ENCODE results near the gene BOLA2B. TPM values are rescaled to one million over a fixed set of nuclear protein-coding genes. Genes with fewer than 3 reads are reported as not detected.
A peak's percentile ranks its signal among the peaks of the same experiment; 100 is the strongest.

Gene BOLA2B
- polyA plus RNA-seq, 1 donor from 2014 or later = 487 TPM

GRCh38 chr16:30185683-30186421 is 7.6 kb downstream of the BOLA2B start:
- Histone ChIP-seq H2AFZ (ENCODE audit: low read depth, low read length) (no peak overlapping the region), H3K9ac (ENCODE audit: low read length) (no peak overlapping the region), H4K20me1 (ENCODE audit: insufficient read depth) (no peaks in the 10 kb centered on the region), H3K27me3 (ENCODE audit: insufficient read depth, low read depth, low read length) (no peaks in the 10 kb centered on the region), H3F3A (ENCODE audit: insufficient read depth, low read length, poor library complexity, severe bottlenecking) (no peaks in the 10 kb centered on the region), H3K9me2 (ENCODE audit: insufficient read depth, low read length) (no peaks in the 10 kb centered on the region), H3K4me2 (ENCODE audit: low read length) (no peak overlapping the region), H3K27ac (ENCODE audit: low read length) (no peak overlapping the region), H3K36me3 (ENCODE audit: insufficient read depth, low read length) (no peaks in the 10 kb centered on the region), H3K79me2 (replicated peaks; ENCODE audit: insufficient read depth, low read length) (peaks cover 9% of the 10 kb centered on the region), H3K9me3 (ENCODE audit: low read length) (no peaks in the 10 kb centered on the region), H3K4me3 (ENCODE audit: low read length) (peak overlapping the region; percentile 92)
- no peak for TF ChIP-seq EP300 (conservative IDR thresholded peaks at IDR 0.05; ENCODE audit: poor library complexity, severe bottlenecking)
- TF ChIP-seq REST (IDR thresholded peaks at IDR 0.05; ENCODE audit: borderline replicate concordance) = no peak
- no peak for TF ChIP-seq CTCF (IDR thresholded peaks at IDR 0.05; ENCODE audit: poor library complexity, severe bottlenecking)
- no peak for TF ChIP-seq TAF1 (IDR thresholded peaks at IDR 0.05; ENCODE audit: low read depth)

GRCh38 chr16:30184891-30185682 is 8.4 kb downstream of the BOLA2B start:
- peaks cover 9% of the 10 kb centered on the region for H3K79me2 ChIP-seq (replicated peaks; ENCODE audit: insufficient read depth, low read length)
- H2AFZ ChIP-seq (ENCODE audit: low read depth, low read length) = no peak overlapping the region
- TF ChIP-seq SMC3 (conservative IDR thresholded peaks at IDR 0.05; ENCODE audit: poor library complexity) (no peak), RAD21 (conservative IDR thresholded peaks at IDR 0.05) (no peak), MXI1 (conservative IDR thresholded peaks at IDR 0.05; ENCODE audit: poor library complexity, severe bottlenecking) (no peak), EP300 (conservative IDR thresholded peaks at IDR 0.05; ENCODE audit: poor library complexity, severe bottlenecking) (no peak), REST (IDR thresholded peaks at IDR 0.05; ENCODE audit: borderline replicate concordance) (no peak), TAF1 (IDR thresholded peaks at IDR 0.05; ENCODE audit: low read depth) (no peak), CTCF (IDR thresholded peaks at IDR 0.05; ENCODE audit: poor library complexity, severe bottlenecking) (no peak)
- peak overlapping the region; percentile 63 for H3K4me2 ChIP-seq (ENCODE audit: low read length)
- no peaks in the 10 kb centered on the region for H3K9me2 ChIP-seq (ENCODE audit: insufficient read depth, low read length)
- peak overlapping the region; percentile 92 for H3K4me3 ChIP-seq (ENCODE audit: low read length)
- no peaks in the 10 kb centered on the region for H3K9me3 ChIP-seq (ENCODE audit: low read length)
- H4K20me1 ChIP-seq (ENCODE audit: insufficient read depth) = no peaks in the 10 kb centered on the region
- H3K9ac ChIP-seq (ENCODE audit: low read length) = peak overlapping the region; percentile 84
- no peaks in the 10 kb centered on the region for H3K27me3 ChIP-seq (ENCODE audit: insufficient read depth, low read depth, low read length)
- H3K27ac ChIP-seq (ENCODE audit: low read length) = no peak overlapping the region
- H3F3A ChIP-seq (ENCODE audit: insufficient read depth, low read length, poor library complexity, severe bottlenecking) = no peaks in the 10 kb centered on the region
- H3K36me3 ChIP-seq (ENCODE audit: insufficient read depth, low read length) = no peaks in the 10 kb centered on the region

Data from neural cell (in vitro differentiated cells).